PC-3 (cell line): ENCODE data around the gene PCTP. TPM values are rescaled to one million over a fixed set of nuclear protein-coding genes. Genes with fewer than 3 reads are reported as not detected.

Source experiments
- ATAC-seq: fragments of 200-7000 bp; cut with Tn5 transposase; 2 replicates; pipeline ENCODE4 v1.9.1; 2020; ENCODE audit warnings: mild to moderate bottlenecking, moderate library complexity
- BruUV-seq: library from RNA; stranded (reverse); fragments of 400-500 nt; replicated peaks from 2 replicates; lab custom pipeline; 2021; lab: Mats Ljungman, UMichigan
- CTCF ChIA-PET: fragments of 300-600 bp; sonication (Branson Sonifier 250); formaldehyde crosslinking; loops from one replicate; lab custom pipeline; 2022; ENCODE audit warnings: antibody characterized with exemption; lab: Charles Lee
- POLR2A ChIA-PET: fragments of 300-600 bp; sonication (Branson Sonifier 250); formaldehyde crosslinking; loops from one replicate; lab custom pipeline; 2022; ENCODE audit warnings: antibody characterized with exemption; ENCODE audit not compliant: unreplicated experiment; lab: Charles Lee
- DNase-seq: peaks from one replicate; pipeline ENCODE4 v3.0.0-alpha.2; 2015
- H2AFZ ChIP-seq: fragments of 300-600 bp; sonication (generic); 2 replicates; pipeline ENCODE4 v1.6.0; 2016; ENCODE audit warnings: antibody characterized with exemption, low read length
- H3F3A ChIP-seq: fragments of 300-600 bp; sonication (generic); one replicate; pipeline ENCODE4 v1.6.0; 2017; ENCODE audit warnings: antibody characterized with exemption, low read length, control low read depth, mild to moderate bottlenecking; ENCODE audit not compliant: unreplicated experiment
- H3K27ac ChIP-seq: fragments of 300-600 bp; sonication (generic); 2 replicates; pipeline ENCODE4 v1.5.1; 2016; ENCODE audit warnings: mild to moderate bottlenecking, low read length
- H3K27me3 ChIP-seq: fragments of 300-600 bp; sonication (generic); 2 replicates; pipeline ENCODE4 v1.6.1; 2016; ENCODE audit warnings: low read length, mixed read lengths
- H3K36me3 ChIP-seq: fragments of 300-600 bp; sonication (generic); 2 replicates; pipeline ENCODE4 v1.6.1; 2016; ENCODE audit warnings: low read depth, mixed run types, low read length, mixed read lengths
- H3K4me1 ChIP-seq: fragments of 300-600 bp; sonication (generic); 2 replicates; pipeline ENCODE4 v1.5.1; 2016; ENCODE audit warnings: low read length; ENCODE audit not compliant: insufficient read depth
- H3K4me2 ChIP-seq: fragments of 300-600 bp; sonication (generic); 2 replicates; pipeline ENCODE4 v1.6.0; 2016; ENCODE audit warnings: low read length
- H3K4me3 ChIP-seq: fragments of 300-600 bp; sonication (generic); 2 replicates; pipeline ENCODE4 v1.5.1; 2016; ENCODE audit warnings: mild to moderate bottlenecking, low read length, mixed read lengths
- H3K79me2 ChIP-seq: fragments of 300-600 bp; sonication (generic); 2 replicates; pipeline ENCODE4 v1.6.1; 2017; ENCODE audit warnings: low read length, mixed read lengths
- H3K9ac ChIP-seq: fragments of 300-600 bp; sonication (generic); 2 replicates; pipeline ENCODE4 v1.6.0; 2016; ENCODE audit warnings: mild to moderate bottlenecking, low read length
- H3K9me2 ChIP-seq: fragments of 300-600 bp; sonication (generic); replicated peaks from 2 replicates; pipeline ENCODE4 v1.6.1; 2016; ENCODE audit warnings: mixed run types, low read length, mixed read lengths
- H3K9me3 ChIP-seq: fragments of 300-600 bp; sonication (generic); 2 replicates; pipeline ENCODE4 v1.6.1; 2016; ENCODE audit warnings: low read length, mixed read lengths
- H4K20me1 ChIP-seq: fragments of 300-600 bp; sonication (generic); 2 replicates; pipeline ENCODE4 v1.6.1; 2016; ENCODE audit warnings: low read length, mixed read lengths
- CTCF ChIP-seq: fragments of 300-600 bp; sonication (generic); conservative IDR thresholded peaks from 2 replicates; pipeline ENCODE4 v1.5.1; 2017; ENCODE audit warnings: antibody characterized with exemption, low read depth, mild to moderate bottlenecking, low read length
- EZH2 ChIP-seq: fragments of 300-600 bp; sonication (generic); IDR thresholded peaks from one replicate; pipeline ENCODE4 v1.6.1; 2017; ENCODE audit warnings: antibody characterized with exemption, mild to moderate bottlenecking, low read length; ENCODE audit not compliant: unreplicated experiment
- EZH2phosphoT487 ChIP-seq: fragments of 300-600 bp; sonication (generic); IDR thresholded peaks from 2 replicates; pipeline ENCODE4 v1.6.1; 2018; ENCODE audit warnings: mild to moderate bottlenecking, antibody characterized with exemption, low read length, borderline replicate concordance
- intact Hi-C: fragments of 100-400 bp; cut with micrococcal nuclease; formaldehyde crosslinking; loops from 2 replicates; pipeline ENCODE4 v1.9.0; 2023
- total RNA-seq: library from RNA; depleted of rRNA; stranded (reverse); fragments of >200 nt; gene quantifications from 2 replicates; pipeline ENCODE4 v1.2.3, GENCODE V29; 2014

Gene PCTP
- total RNA-seq, 1 experiment from 2014 or later, result 17.6 TPM

DNA sequence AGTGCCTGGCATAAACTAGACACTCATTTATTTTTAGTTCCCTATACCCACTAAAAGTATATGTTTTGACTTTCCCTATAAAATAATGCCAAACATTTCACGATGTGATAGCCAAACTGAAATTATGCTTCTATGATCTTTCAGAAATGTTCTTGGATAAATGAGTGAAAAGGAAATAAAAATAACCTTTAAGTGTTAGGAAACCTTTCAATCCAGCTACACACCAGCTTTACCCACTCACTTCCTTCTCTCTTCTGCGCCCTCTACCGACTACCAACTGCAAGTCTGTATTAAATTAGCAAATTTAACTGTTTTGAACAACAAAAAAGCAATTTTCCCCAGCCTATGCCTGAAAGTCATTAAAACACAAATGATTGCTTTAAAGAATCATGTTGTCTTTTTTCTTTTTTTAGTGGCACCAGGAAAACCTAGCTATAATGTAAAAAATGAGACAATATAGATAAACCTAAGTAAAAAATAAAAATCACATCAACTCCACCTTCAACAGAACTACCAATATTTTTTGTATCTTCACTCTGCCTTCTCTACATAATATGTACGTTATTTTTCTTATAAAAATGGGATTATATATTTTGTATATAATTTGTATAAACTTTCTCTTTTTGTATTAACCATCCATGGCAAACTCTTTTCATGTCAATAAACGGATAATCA is 15.0 kb upstream of the PCTP start:
- no peak overlapping the region for H3K9ac ChIP-seq
- no peak overlapping the region for H3K27ac ChIP-seq
- H3F3A ChIP-seq, result no peaks in the 10 kb centered on the region
- H3K4me2 ChIP-seq, result no peak overlapping the region
- H3K4me3 ChIP-seq, result no peak overlapping the region
- intact Hi-C loops, result loop anchor here (10.0 kb wide), 1 partner anchor 89 kb away; no protein-coding TSS in a partner anchor
- no peaks in the 10 kb centered on the region for H4K20me1 ChIP-seq
- no peaks in the 10 kb centered on the region for H3K9me3 ChIP-seq
- DNase-seq (peak; percentile 66), ATAC-seq (peak; percentile 65)
- ChIA-PET CTCF (interaction anchor here (0.6 to 1.3 kb wide), 4 partner anchors 15 to 1044 kb away, joined by 3 to 8 read pairs (median 4); partner anchors contain the start of gene PCTP), POLR2A (interaction anchor here (0.6 kb wide), 2 partner anchors 128 to 211 kb away, joined by 3 to 6 read pairs; no protein-coding TSS in a partner anchor)
- TF ChIP-seq CTCF (peak; percentile 93), EZH2phosphoT487 (no peak), EZH2 (no peak)
- no peak overlapping the region for H2AFZ ChIP-seq
- H3K79me2 ChIP-seq, result no peaks in the 10 kb centered on the region
- H3K36me3 ChIP-seq, result no peaks in the 10 kb centered on the region
- peaks cover 19% of the 10 kb centered on the region for H3K4me1 ChIP-seq
- no peaks in the 10 kb centered on the region for H3K9me2 ChIP-seq
- no TSS peak for BruUV-seq
- H3K27me3 ChIP-seq, result no peaks in the 10 kb centered on the region

DNA sequence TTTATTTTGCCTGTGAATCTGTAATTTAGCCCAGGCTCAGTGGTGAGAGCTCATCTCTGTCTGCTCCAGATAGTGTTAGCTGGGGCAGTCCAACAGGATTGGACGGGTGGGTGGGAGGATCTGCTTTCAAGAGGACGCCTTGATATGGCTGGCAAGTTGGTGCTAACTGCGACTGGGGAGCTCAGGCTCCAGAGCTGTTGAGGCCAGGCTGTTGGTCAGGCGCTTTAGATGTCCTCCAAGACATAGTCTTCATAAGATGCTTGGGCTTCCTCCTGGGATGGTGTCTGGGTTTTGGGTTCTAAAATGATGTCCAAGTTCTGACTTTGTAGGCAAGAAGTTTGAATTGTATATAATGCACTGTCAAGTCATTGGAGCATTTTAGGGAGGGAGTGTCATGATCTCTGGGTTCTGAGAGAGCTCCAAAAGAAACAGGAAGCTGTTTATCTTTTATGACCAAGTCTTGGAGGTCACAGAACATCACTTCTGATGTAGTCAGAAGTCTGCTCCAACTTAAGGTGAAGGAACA is 12.8 kb upstream of the PCTP start:
- ChIA-PET CTCF (no interaction called here), POLR2A (no interaction called here)
- ATAC-seq (no peak), DNase-seq (no peak)
- Histone ChIP-seq H3K9me2 (no peaks in the 10 kb centered on the region), H2AFZ (no peak overlapping the region), H3K9ac (no peak overlapping the region), H3K9me3 (no peaks in the 10 kb centered on the region), H3K27ac (no peak overlapping the region), H3K4me3 (no peak overlapping the region), H3K36me3 (no peaks in the 10 kb centered on the region), H3F3A (no peaks in the 10 kb centered on the region), H3K4me2 (no peak overlapping the region), H3K4me1 (peaks cover 17% of the 10 kb centered on the region), H3K79me2 (no peaks in the 10 kb centered on the region), H4K20me1 (no peaks in the 10 kb centered on the region), H3K27me3 (no peaks in the 10 kb centered on the region)
- intact Hi-C loops, result loop anchor here (10.0 kb wide), 1 partner anchor 87 kb away; no protein-coding TSS in a partner anchor
- no TSS peak for BruUV-seq
- TF ChIP-seq EZH2 (no peak), CTCF (no peak)
